ENCODE data around the gene PCF11.

The PCF11 gene

GRCh38 chr11:83152264-83152663 lies 4.7 kb upstream of the PCF11 start:
- no peak for DNase-seq

GRCh38 chr11:83153764-83154163 lies 3.2 kb upstream of the PCF11 start:
- no peak for DNase-seq

- DNase-seq: peak; percentile 100
Observed at GRCh38 chr11:83156144-83156995, 561 bp upstream of the PCF11 start.

- peak; percentile 17 for DNase-seq
Observed at GRCh38 chr11:83157594-83158356, 844 bp downstream of the PCF11 start.

GRCh38 chr11:83158357-83158786 lies 1.4 kb downstream of the PCF11 start:
- no peak for DNase-seq

- no peak for DNase-seq
Observed at GRCh38 chr11:83158965-83159901, 2.3 kb downstream of the PCF11 start.

GRCh38 chr11:83159902-83160865 lies 3.3 kb downstream of the PCF11 start:
- no peak for DNase-seq

- no peak for DNase-seq
Observed at GRCh38 chr11:83161610-83162199, 4.8 kb downstream of the PCF11 start.

- DNase-seq: no peak
Observed at GRCh38 chr11:83162377-83162776, 5.4 kb downstream of the PCF11 start.

- no peak for DNase-seq
Observed at GRCh38 chr11:83166193-83166866, 9.4 kb downstream of the PCF11 start.

- no peak for DNase-seq
Observed at GRCh38 chr11:83168756-83169155, 11.8 kb downstream of the PCF11 start.

- no peak for DNase-seq
Observed at GRCh38 chr11:83170865-83171264, 13.9 kb downstream of the PCF11 start.

GRCh38 chr11:83172551-83172950 lies 15.6 kb downstream of the PCF11 start:
- DNase-seq: no peak

GRCh38 chr11:83174008-83174407 lies 17.1 kb downstream of the PCF11 start:
- DNase-seq: no peak

GRCh38 chr11:83175815-83176214 lies 18.9 kb downstream of the PCF11 start:
- no peak for DNase-seq

- no peak for DNase-seq
Observed at GRCh38 chr11:83181815-83182214, 24.9 kb downstream of the PCF11 start.

- no peak for DNase-seq
Observed at GRCh38 chr11:83185767-83186166, 28.8 kb downstream of the PCF11 start.

GRCh38 chr11:83187465-83187864 lies 30.5 kb downstream of the PCF11 start:
- DNase-seq: no peak

GRCh38 chr11:83191491-83191890 lies 34.6 kb downstream of the PCF11 start:
- no peak for DNase-seq

GRCh38 chr11:83191986-83192385 lies 35.1 kb downstream of the PCF11 start:
- no peak for DNase-seq
